GM21619 (cell line): ENCODE measurements around the gene EFHC1.

Source experiments
- ATAC-seq: cut with Tn5 transposase; IDR thresholded peaks from one replicate; pipeline ENCODE4 v1.9.1; 2021; ENCODE audit not compliant: unreplicated experiment

Gene EFHC1

DNA sequence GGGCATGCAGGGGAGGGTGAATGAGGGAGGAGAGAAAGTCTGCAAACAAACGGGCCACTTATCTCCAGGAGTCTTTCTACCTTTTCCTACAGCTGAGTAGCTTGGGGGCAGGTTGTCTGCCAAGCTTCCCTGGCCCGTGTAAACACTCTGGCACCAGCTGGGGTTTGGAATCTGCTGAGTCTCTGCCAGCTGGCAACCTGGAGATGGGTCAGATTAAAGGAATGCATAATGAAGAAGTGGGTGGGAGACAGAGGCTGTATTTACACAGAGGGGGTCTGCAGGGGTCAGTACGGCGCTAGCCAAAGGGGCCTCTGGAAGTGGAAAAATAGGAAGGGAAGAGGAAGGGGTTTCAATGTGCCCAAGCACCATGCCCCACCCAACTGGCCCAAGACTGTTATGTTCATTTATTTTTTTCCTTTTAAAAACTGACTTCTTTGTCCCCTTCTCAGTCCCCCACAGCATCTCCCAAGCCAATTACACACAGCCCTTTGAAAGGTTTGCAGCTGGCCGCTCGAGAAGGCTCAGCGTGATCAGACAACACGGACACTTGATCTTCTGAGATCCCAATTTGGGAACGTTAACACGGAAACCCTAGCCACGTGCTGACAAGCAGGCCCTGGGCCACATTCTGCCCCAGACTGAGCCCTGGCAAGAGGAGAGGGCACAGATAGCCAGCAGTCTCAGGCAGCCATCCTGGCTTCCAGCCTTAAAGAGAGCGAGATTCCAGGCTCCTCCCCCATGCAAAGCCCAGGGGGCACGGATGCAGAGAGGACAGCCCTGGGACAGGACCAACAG, 131.5 kb downstream of the EFHC1 start:
- ATAC-seq, result no peak

DNA sequence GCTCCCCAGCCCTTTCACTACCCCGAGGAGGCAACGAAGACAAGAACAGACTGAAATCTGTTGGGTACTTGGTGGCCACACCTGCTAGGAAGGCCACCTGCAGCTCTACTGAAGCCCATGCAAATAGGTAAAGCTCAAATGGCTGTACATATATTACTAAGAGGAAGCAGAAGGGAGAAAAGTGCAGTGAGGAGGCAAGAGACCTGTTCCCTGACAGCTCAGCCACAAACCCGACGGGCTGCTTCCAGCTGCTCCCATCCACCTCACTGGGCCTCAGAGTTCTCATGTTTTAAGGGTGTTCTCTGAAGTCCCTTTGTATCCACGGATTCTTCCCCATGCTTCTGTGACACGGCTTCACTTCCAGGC, 132.1 kb downstream of the EFHC1 start:
- ATAC-seq, result peak; percentile 95

DNA sequence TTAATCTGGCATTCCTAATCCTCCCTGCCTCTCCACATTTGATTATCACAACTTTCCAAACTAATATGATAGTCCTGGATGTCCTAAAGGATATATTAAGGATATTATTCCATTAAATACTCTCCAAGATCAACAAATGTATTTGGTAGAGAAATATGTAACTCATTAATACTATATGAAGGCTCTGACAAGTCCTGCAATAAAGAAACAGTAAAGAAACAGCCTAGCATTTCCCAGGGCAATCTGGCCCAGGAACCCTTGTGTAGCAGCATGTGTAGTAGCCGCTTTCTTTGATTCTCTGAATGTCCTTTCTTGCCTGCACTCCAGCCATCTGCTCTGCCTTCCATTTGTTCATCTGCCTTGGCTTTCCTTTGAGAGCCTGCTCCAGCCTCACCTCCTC, 133.0 kb downstream of the EFHC1 start:
- no peak for ATAC-seq

DNA sequence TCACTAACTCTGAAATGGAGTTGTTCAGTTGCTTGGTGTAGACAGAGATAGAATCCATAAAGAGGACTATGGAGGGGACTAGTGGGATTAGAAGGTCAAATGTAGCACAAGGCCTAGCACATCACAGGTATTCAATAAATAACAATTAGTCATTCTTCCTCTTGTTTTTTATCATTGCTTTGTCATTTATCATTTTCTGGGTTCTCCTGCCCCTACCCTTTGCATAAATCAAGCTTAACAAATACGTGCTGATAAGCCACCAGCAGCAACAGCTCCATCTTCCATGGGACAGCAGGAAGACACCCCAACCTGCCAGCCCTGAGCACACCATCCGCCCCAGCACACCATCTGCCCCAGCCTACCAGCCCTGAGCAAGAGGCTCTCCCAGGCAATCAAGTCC, 133.6 kb downstream of the EFHC1 start:
- ATAC-seq, result no peak

DNA sequence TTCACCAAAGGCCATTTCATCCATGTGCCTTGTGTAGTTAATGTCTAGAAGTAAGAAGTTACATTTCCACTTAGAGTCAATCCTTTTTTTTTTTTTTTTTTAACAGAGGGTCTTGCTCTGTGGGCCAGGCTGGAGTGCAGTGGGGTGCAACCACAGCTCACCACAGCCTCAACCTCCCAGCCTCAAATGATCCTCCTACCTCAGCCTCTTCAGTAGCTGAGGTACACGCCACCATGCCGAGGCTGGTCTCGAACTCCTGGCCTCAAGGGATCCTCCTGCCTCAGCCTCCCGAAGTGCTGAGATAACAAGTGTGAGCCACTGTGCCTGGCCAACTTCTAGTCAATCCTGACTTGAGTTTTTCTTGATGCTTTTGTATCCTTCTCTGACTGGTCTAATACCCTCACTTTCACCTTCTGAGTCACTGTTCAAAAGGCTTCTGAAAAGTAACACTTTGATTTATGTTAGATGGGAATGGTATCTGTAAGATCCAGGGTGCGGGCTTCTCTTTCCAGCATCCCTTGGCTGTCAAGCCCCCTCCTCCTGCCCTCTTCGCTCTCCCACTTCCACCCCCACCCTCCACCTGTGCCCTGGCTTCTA, 134.6 kb downstream of the EFHC1 start:
- ATAC-seq, result no peak

DNA sequence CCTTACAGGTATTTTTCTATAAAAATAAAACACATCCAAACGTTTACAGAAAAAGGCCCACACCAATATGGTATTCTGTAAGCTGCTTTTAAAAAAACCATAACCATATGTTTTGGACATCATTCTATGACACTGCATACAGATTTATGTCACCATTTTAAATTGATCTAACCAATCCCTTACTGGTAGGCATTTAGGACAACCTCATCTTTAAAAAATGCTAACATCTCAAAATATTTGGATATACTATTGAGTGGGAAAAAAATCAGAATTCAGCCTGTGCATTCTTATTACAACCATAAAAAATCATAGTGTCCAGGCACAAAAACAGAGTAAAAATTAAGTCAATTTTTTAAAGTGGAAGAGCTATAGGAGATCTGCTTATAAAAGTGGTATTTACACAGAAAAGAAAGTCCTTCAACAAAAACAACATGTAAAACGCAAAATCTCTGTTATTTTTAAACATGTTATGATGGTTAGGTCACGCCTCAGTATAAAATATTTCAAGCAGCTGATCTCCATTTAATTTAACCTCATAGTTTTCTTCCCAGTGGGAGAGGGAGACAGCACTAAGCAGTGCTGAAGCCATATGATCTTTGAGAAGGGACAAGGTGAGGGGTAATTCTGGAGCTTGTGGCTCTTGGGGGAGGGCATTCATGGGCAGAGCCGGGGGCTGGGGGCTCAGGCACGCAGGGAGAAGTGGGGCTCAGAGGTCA, 135.5 kb downstream of the EFHC1 start:
- no peak for ATAC-seq

DNA sequence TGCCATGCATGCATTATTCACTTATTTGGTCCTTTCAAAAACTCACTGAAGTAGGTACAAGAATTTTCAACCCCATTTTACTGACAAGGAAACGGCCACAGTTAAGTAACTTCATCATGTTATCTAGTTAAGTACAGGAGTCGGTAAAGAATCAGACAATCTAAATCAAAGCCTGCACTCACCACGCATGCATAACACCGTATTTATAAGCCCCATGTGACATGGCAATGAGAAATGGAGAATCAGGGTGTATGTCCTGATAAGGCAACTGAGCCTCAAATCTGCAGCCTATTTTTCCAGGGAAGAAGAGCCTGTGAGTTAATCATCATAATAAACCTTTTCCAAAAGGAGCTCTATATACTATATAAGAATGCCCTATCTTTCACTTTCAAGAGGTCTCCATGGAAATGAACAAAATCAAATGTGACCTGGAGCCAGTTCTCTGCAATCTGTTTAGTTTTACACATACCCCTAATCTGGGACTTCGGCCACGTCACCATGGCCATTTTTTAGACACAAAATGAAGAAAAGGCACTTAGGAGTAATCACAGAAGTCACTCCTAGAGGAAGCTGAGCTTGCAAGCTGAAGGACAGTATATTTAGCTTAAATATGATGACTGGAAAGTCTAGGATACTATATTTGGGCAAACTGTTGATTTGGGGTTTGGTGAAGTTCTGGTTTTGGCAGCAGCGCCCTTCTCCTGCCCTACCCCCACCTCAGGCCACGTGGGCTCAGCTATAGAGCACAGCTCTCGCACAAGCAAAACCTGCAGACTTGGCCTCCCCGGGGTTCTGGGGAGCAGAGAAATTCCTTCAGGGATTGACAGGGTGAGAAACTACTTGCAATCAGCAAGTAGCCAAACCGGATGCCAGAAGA, 137.5 kb downstream of the EFHC1 start:
- no peak for ATAC-seq

DNA sequence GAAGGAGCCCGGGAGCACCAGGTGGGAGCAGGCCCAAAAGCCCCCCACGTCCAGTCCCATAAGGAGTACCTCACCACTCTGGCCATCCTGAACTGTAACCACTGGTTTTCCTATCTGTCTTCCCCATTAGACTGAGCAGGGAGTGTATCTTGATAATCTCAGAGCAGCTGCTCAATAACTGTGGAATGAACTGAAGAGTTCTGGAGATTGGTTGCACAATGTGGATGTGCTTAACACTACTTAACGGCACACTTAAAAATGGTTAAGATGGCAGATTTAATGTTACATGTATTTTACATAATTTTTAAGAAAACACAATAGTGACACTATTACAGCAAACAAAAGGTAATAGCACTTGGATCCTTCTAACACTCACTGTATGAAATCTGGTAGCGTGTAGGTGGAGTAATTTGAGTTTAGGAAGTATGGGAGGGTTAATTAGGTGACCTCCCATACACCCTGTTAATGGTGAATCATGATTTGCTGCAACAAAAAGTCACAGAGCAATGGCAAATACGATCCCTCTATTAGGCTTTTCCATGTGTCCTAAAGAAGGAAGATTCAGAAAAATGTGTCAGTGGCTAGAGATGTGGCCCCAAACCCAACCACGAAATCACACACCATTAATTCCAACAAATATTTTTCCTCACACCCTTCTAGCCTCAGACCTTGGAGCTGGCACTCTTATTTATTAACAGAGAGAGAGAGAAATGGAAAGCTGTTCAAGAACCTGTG, 138.3 kb downstream of the EFHC1 start:
- no peak for ATAC-seq

DNA sequence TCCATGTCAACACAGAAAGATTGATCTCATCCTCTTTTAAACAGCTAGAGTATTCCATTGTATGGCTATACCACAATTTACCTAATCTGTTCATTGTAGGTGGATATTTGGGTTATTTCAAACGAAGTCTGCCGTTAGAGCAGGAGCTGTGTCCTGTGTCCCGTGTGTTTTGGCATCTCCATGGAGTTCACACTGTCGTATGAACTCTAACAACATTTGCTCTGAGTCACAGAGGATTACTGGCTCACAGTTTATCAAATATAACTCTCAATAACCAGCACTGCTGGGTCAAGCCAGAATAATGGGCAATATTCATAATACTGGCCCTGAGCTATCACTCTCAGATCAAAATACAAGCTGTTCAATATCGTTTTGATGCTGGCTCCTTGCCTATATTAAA, 140.3 kb downstream of the EFHC1 start:
- ATAC-seq, result no peak

DNA sequence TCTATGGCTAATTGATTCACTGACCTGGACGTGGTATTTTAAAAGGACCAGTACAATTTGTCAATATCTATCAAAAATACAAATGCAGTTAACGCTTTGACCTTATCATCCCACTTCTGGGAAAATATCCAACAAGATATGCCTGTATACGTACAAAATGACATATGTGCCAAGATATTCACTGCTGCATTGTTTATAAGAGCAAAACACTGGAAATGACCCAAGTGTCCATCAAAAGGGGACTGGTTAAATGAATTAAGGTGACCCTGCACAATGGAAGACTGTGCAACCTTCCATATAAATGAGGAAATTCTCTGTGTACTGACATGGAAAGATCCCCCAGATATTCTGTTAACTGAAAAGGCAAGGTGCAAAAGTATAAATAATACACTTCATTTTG, 142.8 kb downstream of the EFHC1 start:
- ATAC-seq, result no peak

DNA sequence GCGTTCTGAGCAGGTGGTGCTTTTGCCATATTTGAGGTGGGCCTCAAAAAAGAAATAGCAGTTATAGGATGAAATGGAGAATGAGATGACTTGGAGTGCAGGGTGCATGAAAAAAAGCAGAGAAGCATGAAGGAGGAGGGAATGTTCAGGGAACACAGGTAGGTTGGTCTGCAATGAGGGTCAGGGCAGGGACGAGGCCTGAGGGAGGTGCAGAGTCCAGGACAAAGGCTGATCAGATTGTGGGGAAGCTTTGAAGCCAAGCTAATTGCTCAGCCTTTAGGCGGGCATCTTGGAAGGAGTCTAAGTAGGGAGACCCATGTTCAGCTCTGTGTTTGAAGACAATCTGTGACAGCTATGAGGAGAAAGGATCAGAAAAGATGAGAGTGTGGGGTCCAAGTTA, 144.7 kb downstream of the EFHC1 start:
- no peak for ATAC-seq

DNA sequence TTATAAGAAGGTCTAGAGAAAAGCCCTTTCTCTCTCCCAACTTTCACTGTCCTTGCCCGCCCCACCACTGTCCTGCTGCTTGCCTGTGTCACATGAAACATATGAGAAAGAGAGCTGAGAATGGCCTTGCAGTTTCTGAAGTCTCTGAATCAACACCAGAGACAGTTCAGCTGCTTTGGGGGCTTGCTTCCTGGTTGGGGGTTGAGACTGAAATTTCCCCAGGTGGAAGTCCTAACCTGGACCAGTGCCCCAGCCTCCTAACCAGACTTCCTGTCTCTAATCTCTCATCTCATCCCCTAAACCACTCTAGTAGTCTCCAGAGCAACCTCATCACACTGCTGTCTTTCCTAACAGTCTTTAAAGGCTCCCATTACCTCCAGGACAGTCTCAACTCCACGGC, 146.1 kb downstream of the EFHC1 start:
- peak; percentile 77 for ATAC-seq

DNA sequence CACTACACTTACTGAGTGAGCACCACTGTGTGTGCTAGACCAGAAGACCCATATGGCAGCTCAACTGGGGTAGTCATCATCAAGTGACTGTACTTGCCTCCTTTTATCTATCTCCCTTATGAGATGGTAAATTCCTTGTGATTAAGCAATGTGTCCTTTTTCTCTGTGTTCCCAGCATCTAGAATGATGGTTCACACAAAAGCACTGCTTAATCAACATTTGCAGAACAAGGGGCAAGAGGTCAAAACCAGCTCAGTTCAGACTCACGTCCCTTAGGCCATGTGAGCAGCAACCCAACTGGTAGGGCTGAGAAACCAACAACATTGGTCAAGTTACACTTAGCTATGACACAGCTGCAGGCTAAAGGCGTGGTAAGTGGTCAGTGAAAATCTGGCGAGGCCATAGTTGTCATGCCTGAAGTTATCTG, 146.7 kb downstream of the EFHC1 start:
- no peak for ATAC-seq

DNA sequence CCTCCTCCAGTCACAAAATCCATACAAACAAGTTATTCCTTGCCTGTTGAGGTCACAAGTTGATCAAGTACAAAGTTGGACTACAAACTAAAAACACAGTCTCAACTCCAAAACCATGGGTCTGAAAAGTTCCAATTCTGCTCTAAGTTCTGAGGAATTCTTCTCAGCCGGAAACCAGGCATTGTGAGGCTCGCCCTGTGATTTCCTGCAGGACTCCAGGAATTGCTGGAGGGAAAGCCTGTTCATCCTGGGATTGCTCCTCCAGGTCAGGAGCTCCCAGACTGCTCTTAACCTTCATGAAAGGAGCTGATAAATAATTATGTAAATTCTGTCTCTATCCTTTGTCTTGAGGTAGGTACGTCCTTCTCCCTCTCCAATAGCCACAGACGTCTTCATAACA, 148.2 kb downstream of the EFHC1 start:
- ATAC-seq, result no peak

DNA sequence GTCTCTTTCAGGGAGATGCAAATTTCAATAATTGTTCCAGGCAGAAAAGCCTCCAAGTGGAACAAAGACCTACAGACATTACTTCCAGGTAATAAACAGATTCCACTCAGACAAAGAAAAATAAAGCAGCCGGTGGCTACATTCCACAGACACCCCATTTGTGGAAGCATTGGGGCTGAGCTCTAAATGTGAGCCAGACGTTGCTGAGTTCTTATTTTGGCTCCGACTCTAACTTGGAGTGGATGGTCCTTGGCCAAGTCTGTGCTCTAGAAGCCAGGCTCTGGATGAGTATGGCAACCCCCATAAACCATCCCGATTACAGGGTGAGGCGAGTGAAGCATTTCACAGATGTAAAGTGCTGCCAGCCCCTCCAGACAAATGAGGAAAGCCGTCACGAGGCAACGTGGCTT, 150.2 kb downstream of the EFHC1 start:
- ATAC-seq, result no peak

DNA sequence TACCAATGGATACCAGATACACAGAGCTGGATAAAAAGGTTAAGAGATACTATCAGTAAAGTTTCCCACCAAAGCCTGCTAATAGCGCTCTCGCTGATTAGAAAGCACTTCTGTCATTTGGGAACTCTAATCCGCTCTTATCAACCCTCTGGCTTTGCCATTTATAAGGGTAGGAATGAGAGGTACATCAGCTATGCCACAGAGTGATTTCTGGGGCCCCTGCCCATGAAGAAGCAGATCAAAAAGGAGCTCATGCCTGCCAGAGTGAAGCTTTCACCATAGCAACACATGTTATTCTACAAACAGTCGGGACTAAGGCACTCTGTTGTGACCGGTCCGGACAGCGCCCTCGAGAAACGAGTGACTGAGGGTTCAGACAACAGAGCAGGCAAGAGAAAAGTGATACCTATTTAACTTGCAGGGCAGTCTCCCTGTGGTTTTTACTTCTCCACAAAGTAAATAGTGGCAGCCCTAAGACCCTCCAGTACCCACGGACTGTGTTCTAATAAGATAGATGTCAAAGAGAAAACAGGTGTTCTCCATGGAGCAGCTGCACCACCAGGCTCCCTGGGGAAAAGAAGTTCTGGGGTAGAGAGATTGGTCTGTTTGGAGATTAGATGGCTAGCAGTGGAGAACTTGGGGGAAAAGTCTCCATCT, 151.1 kb downstream of the EFHC1 start:
- ATAC-seq, result no peak

DNA sequence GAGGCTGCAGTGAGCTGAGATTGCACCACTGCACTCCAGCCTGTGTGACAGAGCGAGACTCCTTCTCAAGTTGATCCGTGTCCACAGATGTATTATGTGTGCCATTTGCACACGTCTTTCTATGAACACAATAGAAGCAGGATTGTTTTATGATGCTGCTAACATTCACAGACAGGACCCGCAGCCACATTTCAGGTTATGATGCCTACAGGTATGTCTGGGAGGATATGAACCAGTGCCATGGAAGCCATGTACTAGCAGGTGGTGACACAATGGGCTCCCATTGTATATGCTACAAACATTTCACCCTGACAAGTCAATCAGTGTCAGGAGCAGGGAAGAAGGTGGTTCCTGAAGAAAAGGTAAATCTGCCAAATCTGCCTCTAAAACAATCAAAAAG, 152.4 kb downstream of the EFHC1 start:
- ATAC-seq, result no peak

DNA sequence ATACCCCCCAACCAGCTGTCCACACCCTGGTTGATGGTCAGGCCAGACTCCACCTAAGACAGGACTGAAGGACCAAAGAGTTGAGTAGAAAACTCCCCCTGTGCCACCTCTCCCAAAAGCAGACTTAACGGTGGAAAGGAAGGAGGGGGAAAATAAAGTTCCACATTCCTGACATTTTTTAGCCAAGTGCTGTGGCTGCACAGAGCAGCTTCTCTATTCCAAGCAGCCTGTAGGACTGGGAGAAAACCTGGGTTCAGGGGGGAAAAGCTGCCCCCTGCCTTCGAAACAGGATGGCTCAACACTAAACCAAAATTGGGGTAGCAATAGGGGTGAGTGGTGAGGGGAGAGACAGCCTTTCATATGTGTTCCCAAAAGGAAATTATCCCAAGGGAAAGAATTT, 153.2 kb downstream of the EFHC1 start:
- ATAC-seq, result no peak
